C1 segment of cervical spinal cord (tissue), 14 donors: ENCODE measurements around the gene CDK17.
"Not testable (repeated sequence)": the region's sequence is repeated elsewhere in the genome, so short reads cannot be mapped to it uniquely, and the experiment has no call there.

Source experiments
- DNase-seq, 14 donors: peaks; one replicate each; lab custom pipeline; 2025; lab: John Stamatoyannopoulos, UW

Gene CDK17

DNA sequence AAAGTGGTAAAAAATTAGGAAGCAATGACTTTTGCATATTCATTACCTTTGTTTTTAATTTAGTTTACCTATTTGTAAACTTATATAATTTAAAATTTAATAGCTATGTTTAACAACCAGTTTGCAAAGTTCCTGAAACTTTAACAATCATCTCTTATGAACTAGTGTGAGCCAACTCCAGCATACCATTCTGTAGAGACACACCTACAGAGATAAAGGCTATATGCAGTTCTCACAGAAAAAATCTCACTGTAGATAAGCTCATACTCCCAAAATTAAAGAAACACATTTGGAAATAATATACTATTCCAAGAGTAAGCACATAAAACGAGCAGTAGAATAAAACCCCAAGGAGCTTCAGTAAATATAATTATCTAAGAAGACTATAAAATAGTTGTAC is 77.5 kb downstream of the CDK17 start:
- DNase-seq: no peak

GRCh38 chr12:96321941-96322340 is 78.3 kb downstream of the CDK17 start:
- no peak for DNase-seq

GRCh38 chr12:96317801-96318200 is 82.4 kb downstream of the CDK17 start:
- DNase-seq: not testable (repeated sequence)

GRCh38 chr12:96315741-96316481 is 84.3 kb downstream of the CDK17 start:
- not testable (repeated sequence) for DNase-seq

DNA sequence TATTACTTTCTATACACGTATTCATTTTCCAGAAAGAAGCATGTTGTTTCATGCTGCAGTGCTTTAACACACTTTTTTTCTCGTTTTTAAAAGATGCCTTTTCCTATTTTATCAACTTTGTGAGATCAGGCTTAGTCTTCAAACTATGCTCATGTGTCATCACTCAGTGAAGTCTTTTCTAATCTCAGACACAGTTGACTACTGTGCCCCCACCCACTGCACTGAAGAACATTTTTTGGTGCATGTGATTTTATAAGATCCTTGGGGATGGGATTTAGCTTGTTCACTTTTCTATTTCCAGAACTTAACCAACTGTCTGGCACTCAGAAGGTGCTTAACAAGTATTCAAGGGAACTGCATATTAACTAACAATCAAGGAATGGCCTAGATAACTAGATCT is 85.5 kb downstream of the CDK17 start:
- no peak for DNase-seq

DNA sequence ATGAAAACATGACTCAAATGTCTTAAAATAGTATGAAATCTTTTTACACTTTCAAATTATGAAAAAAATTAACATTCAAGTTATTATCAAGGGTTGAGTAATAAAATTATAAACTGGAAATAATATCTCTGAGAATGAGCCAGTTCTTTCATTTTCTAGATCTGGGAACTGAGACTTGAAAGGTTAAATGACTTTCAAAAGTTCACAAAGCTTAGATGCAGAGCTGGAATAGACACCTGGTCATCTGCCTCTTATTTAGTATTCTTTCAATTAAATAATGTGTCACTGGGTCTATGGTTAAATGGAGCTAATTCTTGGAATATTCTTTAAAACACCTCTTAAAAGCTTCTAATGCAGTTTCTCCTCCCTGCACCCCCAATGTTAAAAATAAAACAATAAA is 86.6 kb downstream of the CDK17 start:
- DNase-seq: no peak

- DNase-seq: no peak
Observed at GRCh38 chr12:96311191-96311590, 89.0 kb downstream of the CDK17 start.

GRCh38 chr12:96310067-96310466 is 90.2 kb downstream of the CDK17 start:
- no peak for DNase-seq

DNA sequence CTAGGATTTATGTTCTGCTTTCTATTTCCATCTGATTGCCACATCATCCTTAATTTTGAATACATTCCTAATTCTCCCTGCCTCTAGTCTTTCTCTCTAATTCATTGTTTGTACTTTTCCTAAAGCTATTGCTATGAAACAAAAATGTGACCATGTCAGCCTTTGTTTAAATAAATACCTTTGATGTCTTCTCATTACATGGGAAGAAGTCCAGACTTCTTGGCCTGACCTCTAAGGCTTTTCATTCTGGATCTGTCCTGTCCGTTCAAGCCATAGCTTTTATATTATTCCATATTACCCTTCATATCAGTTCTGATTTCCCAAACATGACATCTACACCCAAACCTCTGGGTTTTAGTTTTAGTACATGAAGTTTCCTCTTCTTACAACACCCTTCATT is 91.4 kb downstream of the CDK17 start:
- DNase-seq: no peak

- DNase-seq: no peak
Observed at GRCh38 chr12:96305665-96306064, 94.6 kb downstream of the CDK17 start.

- DNase-seq: no peak
Observed at GRCh38 chr12:96303653-96304052, 96.6 kb downstream of the CDK17 start.

DNA sequence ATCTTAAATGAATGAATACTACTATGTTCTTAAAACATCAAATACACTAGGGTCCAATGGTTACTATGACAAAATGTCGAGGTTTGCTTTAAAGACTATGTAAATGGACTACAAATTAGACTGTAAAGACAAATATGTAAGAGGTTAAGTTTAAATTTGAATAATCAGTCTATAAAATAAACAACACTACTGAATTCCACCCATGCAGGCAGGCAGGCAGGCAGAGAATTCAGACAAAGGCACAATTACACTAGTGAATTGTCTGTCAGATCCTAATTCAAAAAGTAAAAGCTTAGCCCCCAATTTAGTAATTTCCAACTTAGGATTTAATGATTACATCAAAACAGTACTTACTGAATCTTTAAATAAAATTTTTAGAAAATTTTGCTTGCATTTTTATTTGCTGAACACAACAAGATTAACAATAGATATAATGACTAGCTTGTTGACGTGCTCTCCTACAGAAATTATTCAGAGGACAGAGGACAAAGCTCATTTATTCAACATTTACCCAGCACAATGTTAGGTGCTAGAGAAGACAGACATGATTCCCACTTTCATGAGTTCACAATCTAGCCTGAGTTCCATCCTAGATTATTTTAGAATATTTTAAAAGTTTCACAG is 97.4 kb downstream of the CDK17 start:
- DNase-seq: peak in 1 of 14 donors; percentile 8

DNA sequence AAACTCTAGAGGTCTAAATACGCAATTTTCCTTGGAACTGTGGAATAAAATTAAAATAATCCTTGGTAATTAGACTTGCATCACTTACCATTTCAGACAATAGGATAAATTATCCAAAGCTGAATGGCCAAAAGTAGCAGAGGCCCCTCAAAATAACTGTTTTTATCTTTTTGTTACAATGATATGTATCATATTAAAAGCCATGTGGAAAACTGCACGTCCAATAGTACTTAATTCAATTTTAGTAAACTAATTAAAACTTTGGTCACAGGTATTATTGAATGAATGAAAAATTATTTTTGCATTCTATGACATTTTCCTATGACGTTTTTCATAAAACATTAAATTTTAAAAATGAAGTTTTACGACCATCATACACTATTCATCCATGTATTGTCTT is 98.5 kb downstream of the CDK17 start:
- DNase-seq: no peak

- DNase-seq: no peak
Observed at GRCh38 chr12:96300064-96300463, 100.2 kb downstream of the CDK17 start.

DNA sequence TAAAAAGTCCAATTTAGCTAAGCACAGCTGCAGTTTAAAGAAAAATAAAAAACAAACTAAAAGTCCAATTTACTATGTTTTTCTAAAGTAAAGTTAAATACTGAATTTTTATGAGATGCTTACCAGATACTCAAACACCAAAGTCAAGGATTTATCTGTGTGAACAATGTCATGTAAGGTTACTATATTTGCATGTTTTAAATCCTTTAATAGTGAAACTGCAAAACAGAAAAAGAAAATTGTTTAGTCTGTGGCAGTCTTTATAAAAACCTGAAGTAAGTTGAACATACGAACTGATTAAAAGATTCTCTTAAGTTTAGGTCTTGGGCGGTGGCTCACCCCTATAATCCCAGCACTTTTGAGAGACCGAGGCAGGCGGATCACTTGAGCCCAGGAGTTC is 102.7 kb downstream of the CDK17 start:
- DNase-seq: no peak

DNA sequence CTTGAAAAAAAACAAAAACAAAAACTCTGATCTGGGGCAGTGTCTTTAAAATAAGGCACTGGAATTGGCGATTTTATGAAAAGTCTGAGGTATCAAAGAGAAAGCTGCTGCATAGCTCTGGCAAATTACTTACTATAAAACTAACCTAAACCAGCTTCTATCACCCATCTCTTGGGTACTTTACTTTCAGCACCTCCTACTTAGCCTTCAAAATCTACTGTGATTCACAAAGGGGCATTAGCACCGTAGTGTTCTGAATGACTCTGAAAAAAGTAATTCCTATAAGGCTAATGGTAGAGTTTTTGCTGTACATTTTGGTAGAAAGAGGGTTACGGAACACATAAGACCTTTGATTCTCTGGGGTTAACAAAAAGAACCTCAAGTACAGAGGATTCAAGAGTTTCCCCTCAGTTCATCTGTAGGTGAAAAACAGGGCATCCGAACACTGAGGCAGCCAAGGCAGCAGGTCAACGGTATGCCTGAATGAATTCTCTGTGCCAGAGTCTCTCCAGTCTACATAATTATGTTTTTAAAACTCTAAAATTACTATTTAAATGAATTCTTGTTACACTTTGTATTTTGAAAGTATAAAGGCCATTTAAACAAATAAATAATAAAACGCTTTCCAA is 104.6 kb downstream of the CDK17 start:
- DNase-seq: peak in 1 of 14 donors; percentile 3

GRCh38 chr12:96294831-96295230 is 105.4 kb downstream of the CDK17 start:
- DNase-seq: no peak

- no peak for DNase-seq
Observed at GRCh38 chr12:96293093-96293492, 107.1 kb downstream of the CDK17 start.

- no peak for DNase-seq
Observed at GRCh38 chr12:96289067-96289466, 111.2 kb downstream of the CDK17 start.

GRCh38 chr12:96285158-96285557 is 115.1 kb downstream of the CDK17 start:
- no peak for DNase-seq

DNA sequence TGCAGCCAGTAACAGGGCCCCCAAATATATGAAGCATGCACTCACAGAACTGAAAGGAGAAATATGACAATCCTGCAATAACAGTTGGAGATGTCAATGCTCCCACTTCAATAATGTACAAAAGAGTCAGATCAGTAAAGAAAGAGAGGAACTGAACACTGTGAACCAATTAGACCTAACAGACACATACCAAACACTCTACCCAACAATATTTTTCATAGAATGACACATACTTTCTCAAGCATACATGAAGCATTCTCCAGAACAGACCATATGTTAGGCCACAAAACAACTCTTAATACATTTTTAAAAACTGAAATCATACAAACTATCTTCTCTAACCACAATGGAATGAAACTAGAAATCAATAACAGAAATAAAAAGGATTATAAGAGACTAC is 125.9 kb downstream of the CDK17 start:
- DNase-seq: no peak

- no peak for DNase-seq
Observed at GRCh38 chr12:96271469-96272199, 128.6 kb downstream of the CDK17 start.
